ENCODE data around the gene CAPN15.

DNA sequence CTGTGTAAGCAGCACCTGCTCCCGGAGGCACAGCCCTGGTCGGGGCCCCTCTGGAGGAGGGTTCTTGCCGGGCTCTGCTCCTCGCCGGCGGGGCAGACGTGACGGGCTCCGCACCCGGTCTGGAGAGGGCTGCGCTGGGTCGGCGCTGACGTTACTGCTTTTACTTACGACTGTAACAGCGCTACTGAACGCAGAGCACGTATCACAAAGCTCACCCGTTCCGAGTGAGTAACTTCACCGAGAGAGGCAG, 61.1 kb downstream of the CAPN15 start:
- TF ChIP-seq, protein P1, sequence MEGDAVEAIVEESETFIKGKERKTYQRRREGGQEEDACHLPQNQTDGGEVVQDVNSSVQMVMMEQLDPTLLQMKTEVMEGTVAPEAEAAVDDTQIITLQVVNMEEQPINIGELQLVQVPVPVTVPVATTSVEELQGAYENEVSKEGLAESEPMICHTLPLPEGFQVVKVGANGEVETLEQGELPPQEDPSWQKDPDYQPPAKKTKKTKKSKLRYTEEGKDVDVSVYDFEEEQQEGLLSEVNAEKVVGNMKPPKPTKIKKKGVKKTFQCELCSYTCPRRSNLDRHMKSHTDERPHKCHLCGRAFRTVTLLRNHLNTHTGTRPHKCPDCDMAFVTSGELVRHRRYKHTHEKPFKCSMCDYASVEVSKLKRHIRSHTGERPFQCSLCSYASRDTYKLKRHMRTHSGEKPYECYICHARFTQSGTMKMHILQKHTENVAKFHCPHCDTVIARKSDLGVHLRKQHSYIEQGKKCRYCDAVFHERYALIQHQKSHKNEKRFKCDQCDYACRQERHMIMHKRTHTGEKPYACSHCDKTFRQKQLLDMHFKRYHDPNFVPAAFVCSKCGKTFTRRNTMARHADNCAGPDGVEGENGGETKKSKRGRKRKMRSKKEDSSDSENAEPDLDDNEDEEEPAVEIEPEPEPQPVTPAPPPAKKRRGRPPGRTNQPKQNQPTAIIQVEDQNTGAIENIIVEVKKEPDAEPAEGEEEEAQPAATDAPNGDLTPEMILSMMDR (IDR thresholded peaks at IDR 0.05; ENCODE audit: insufficient read depth, low read length): no peak
- TF ChIP-seq GABPA (IDR thresholded peaks at IDR 0.05; ENCODE audit: low read depth): no peak

Measured in HL-60 (cell line).